GM06990 (cell line): Measurements from ENCODE around the gene PYDC2.
"Not testable (repeated sequence)": the region's sequence is repeated elsewhere in the genome, so short reads cannot be mapped to it uniquely, and the experiment has no call there.

Experiments
- DNase-seq: peaks from one replicate; pipeline ENCODE4 v3.0.0-alpha.2; 2011; ENCODE audit not compliant: insufficient read length; ENCODE audit errors: extremely low read depth
- H3K27me3 ChIP-seq: replicated peaks from 2 replicates; pipeline ENCODE4 v1.6.0; 2011; ENCODE audit warnings: low read length; ENCODE audit not compliant: control insufficient read depth, insufficient read depth
- H3K36me3 ChIP-seq: 2 replicates; pipeline ENCODE4 v1.5.1; 2011; ENCODE audit warnings: low read length; ENCODE audit not compliant: control insufficient read depth, insufficient read depth
- H3K4me3 ChIP-seq: replicated peaks from 2 replicates; pipeline ENCODE4 v1.5.1; 2011; ENCODE audit warnings: low read depth, mild to moderate bottlenecking, control low read depth, low read length
- CTCF ChIP-seq: IDR thresholded peaks from 2 replicates; pipeline ENCODE4 v1.5.1; 2011; ENCODE audit warnings: low read length, control low read depth, mild to moderate bottlenecking, inconsistent platforms; ENCODE audit not compliant: insufficient read depth, poor library complexity, severe bottlenecking

Gene PYDC2

GRCh38 chr3:191470080-191470479 lies 9.1 kb downstream of the PYDC2 start:
- Histone ChIP-seq H3K27me3 (no peaks in the 10 kb centered on the region), H3K36me3 (no peaks in the 10 kb centered on the region), H3K4me3 (no peak overlapping the region)
- no peak for DNase-seq
- TF ChIP-seq CTCF: no peak

- no peak for DNase-seq
- Histone ChIP-seq H3K4me3 (no peak overlapping the region), H3K36me3 (no peaks in the 10 kb centered on the region), H3K27me3 (no peaks in the 10 kb centered on the region)
- TF ChIP-seq CTCF: no peak
Observed at GRCh38 chr3:191470545-191470944, 9.6 kb downstream of the PYDC2 start.

GRCh38 chr3:191473661-191474198 lies 12.8 kb downstream of the PYDC2 start:
- no peak for TF ChIP-seq CTCF
- Histone ChIP-seq H3K4me3 (no peak overlapping the region), H3K27me3 (no peaks in the 10 kb centered on the region), H3K36me3 (no peaks in the 10 kb centered on the region)
- no peak for DNase-seq

DNA sequence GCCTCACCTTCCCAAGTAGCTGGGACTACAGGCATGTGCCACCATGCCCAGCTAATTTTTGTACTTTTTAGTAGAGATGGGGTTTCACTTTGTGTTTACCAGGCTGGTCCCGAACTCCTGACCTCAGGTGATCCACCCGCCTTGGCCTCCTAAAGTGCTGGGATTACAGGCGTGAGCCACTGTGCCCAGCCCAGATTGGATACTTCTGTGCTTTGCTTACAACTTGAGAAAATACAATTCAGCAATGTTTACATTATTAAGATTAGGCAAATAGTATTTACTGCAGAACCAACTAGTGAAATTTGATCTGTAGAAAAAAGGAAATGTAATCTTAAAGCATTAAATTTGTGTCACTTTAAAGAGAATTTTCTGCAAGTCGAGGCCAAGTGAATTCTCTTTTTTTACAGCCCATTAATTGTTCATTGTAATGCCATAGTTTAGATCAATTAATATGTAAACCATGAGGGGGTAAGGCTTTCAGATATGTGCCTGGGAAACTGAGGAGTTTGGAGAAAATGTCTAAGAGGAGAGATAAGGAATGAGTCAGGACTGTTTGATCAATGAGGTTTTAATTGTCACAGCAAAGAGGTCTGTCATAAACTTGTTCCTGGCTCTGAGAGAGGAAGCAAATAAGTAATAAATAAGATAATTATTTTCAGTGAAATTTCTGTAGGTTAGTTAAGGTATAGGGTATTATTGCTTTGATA lies 15.3 kb downstream of the PYDC2 start:
- no peak for DNase-seq
- Histone ChIP-seq H3K27me3 (no peaks in the 10 kb centered on the region), H3K36me3 (no peaks in the 10 kb centered on the region), H3K4me3 (no peak overlapping the region)
- no peak for TF ChIP-seq CTCF

DNA sequence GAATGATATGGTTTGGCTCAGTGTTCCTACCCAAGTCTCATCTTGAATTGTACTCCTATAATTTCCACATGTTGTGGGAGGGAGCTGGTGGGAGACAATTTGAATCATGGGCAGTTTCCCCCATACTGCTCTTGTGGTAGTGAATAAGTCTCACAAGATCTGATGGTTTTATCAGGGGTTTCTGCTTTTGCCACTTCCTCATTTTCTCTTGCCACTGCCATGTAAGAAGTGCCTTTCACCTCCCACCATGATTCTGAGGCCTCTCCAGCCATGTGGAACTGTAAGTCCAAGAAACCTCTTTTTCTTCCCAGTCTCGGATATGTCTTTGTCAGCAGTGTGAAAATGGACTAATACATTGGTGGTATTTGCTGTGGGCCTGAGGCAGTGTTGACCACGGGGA lies 23.0 kb downstream of the PYDC2 start:
- H3K4me3 ChIP-seq, H3K36me3 ChIP-seq, H3K27me3 ChIP-seq, DNase-seq: not testable (repeated sequence)

GRCh38 chr3:191484461-191484860 lies 23.5 kb downstream of the PYDC2 start:
- Histone ChIP-seq H3K4me3 (no peak overlapping the region), H3K27me3 (no peaks in the 10 kb centered on the region), H3K36me3 (no peaks in the 10 kb centered on the region)
- no peak for TF ChIP-seq CTCF
- DNase-seq: no peak
